GM21360 (cell line): ENCODE data around the gene KLHL21.
"Not testable (repeated sequence)": the region's sequence is repeated elsewhere in the genome, so short reads cannot be mapped to it uniquely, and the experiment has no call there.

ENCODE experiments used
- ATAC-seq: cut with Tn5 transposase; IDR thresholded peaks from one replicate; pipeline ENCODE4 v1.9.1; 2021; ENCODE audit warnings: mild to moderate bottlenecking, moderate library complexity; ENCODE audit not compliant: unreplicated experiment

Gene KLHL21

DNA sequence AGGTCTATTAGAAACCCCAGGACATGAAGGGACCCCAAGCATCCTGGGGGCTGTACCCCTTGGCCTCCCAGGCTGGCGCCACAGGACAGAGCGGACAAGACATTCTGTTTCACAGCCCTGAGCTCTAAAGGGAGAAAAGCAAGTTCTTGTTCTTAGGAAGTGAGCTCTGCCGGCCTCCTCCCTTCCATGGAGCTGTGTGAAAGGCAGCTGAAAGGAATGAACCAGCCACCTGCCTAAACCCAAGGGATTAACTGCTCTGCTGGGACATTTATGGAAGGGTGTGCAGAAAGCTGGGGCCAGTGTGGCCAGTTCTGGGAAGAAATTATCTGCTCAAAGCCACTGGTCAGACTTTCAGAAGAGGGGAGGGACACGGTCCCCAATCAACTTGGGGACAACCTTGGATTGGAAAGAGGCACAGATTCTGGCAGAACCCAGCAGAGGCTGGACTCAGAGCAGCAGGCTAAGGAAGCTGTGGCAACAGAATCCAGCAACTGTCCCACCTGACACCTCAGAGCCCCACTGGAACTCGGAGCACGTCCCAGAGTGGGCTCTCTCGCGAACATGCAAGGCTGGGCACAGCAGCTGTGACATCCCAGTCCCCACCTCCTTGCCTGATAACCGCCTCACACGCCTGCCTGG lies 2.1 kb downstream of the KLHL21 start:
- ATAC-seq, result no peak

DNA sequence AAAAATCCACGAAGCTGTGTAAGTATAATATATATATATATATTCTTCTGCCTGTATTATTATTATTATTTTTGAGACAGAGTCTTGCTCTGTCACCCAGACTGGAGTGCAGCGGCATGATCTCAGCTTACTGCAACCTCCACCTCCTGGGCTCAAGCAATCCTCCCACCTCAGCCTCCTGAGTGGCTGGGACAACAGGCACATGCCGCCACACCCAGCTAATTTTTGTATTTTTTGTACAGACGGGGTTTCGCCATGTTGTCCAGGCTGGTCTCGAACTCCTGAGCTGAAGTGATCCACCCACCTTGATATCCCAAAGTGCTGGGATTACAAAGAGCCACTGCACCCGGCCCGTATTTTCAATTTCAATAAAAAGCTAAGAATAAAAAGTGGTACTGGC lies 2.7 kb downstream of the KLHL21 start:
- not testable (repeated sequence) for ATAC-seq

DNA sequence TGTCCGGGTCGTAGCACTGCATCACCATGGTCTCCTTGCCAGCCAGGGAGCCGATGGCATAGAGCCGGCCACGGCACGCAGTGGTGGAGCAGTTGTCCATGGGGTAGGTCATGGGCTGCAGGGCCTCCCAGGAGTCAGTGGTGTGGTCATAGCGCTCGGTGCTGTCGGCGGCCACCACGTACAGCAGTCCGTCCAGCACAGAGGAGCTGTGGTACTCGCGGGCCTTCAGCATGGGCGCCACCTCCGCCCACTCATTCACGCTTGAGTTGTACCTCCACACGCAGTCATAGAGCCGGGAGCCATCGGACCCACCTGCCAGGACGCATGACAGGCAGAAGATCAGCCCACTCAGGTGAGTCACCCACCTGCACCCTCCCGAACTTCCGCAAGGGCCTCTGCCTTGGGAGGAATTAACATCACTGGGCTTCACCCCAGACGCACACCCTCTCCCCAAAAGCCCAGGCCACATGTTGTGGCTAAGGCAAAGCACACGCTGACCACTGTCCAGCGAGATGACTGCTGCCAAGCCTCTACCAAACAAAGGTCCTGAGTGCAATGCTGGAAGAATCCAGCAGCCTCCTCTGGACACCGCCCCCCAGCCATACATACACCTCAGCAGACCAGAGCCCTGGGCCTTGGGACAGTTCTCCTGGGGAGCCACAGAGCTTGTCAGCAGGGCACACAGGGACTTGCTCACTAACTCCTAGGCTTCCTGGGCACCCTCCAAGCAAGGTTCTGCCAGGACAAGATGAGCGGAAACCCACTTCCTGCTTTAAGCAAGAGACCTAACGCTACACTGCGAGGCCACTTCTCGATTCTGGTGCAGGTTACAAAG lies 3.3 kb downstream of the KLHL21 start:
- ATAC-seq, result no peak

DNA sequence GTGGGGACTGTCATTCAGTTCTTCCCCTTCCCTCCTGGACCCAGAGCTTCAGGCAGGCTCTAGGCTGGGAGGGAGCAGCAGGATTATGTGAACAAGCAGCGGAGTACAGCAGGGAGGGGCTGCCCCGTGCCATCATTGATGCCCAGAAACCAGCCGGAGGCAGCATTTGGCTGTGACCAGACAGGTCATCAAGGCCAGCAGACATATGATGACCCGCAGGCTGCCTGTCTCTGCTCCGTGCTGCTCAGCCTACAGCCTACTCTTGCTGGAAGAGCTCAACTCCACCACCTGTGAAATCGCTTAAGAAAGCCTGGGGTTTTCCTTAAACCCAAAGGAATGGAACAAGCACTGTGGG lies 4.9 kb downstream of the KLHL21 start:
- no peak for ATAC-seq

DNA sequence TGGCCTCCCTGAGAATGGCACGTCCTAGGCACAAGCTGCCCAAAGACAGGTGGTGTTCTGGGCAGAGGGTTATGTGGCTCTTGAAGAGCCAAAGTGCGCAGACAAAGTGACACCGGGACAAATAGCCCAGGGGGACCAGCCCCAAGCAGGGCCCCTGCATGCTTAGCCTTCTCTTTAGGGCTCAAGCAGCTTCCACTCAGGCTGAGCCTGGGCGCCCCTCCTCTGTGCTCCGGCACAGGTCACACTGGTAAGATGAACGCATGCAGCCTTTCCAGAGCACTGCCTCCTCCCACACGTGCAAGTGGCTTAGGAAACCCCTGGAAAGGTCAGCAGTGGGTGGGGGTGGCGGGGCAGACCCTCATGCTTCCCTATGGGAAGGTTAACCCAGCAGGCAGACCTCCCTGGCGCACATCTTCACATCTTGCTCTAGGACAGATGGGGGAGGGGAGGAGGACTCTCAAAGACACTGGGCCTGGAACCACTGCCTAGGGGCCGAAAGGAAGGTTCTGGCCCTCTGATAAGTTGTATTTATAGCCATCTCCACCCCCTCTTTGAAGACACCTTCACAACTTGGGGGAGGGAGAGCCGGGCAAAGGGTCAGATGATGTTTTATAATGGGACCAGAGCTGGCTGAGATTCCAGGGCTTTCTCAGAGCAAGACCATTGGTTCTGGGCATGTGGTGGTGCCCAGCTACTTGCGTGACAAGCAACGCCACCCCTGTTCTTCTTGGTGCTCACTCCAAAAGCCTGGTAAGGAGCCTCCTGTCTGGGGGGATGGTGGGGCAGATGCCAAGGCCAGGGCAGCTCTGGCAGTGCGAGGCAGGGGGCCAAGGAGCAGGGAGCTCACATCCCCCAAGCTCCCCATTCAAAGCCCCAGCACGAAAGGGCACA lies 5.5 kb downstream of the KLHL21 start:
- no peak for ATAC-seq

DNA sequence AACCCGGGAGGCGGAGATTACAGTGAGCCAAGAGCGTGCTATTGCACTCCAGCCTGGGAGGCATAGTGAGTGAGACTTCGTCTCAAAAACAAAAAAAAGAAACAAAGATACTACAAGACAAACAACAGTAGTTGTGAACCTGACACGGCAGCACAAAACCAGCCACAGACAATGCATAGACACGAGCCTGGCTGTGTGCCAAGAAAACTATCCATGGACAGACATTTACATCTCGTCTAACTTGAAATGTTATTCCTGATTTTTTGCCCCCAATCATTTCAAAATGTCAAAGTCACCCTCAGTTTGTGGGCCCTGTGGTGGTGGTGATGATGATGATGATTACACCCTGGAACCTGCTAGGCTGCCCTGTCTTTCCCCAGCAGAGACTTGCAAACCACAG lies 6.3 kb downstream of the KLHL21 start:
- ATAC-seq, result no peak

DNA sequence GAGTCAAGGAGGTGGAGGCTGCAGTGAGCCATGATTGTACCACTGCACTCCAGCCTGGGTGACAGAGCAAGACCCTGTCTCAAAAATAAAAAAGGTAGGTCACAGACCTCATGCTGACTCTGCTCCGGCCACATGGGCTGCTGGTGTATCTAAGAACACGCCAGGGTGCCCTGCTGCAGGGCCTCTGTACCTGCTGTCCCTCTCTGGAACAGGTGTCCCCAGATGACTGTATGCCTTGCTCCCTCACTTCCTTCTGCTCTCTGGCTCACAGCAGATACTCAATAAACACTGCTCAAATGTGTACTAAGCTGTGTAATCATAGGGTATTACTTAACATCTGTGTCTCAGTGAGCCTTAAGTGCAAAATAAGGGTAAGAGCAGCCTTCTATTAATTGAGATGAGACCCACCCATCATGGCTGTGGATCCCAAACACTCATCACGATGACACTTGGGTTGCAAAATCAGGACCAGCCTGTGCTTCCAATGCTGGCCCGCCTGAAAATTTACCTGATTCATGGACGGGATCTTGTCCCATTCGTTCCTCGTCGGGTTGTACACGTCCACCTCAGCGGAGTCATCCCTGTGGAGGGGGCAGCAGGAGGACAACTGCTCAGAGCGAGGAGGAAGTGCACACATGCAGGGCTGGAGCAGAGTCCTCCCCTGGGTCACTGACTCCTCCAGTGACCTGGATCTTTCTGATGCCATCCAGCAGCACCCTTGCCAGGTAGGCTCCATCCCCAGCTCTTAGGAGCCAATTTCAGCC lies 7.5 kb downstream of the KLHL21 start:
- no peak for ATAC-seq

DNA sequence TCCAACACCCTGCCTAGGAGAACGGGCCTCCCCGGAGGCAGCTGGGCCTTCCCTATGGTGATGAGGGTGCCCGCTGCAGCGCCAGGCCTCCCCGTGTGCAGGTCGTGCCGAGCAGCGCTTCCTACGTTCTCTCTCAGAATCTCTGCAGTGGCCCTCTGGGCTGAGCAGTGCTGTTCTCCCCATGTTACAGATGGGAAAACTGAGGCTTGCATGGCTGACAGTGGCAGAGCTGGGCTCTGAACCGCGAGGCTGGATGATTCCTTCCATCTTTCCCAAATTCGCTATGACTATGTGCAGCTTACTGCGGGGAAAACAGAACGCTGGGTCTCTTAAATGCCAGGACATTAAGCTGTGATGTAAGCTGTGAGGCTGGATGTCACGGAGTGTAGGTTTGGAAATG lies 8.9 kb downstream of the KLHL21 start:
- ATAC-seq, result no peak

DNA sequence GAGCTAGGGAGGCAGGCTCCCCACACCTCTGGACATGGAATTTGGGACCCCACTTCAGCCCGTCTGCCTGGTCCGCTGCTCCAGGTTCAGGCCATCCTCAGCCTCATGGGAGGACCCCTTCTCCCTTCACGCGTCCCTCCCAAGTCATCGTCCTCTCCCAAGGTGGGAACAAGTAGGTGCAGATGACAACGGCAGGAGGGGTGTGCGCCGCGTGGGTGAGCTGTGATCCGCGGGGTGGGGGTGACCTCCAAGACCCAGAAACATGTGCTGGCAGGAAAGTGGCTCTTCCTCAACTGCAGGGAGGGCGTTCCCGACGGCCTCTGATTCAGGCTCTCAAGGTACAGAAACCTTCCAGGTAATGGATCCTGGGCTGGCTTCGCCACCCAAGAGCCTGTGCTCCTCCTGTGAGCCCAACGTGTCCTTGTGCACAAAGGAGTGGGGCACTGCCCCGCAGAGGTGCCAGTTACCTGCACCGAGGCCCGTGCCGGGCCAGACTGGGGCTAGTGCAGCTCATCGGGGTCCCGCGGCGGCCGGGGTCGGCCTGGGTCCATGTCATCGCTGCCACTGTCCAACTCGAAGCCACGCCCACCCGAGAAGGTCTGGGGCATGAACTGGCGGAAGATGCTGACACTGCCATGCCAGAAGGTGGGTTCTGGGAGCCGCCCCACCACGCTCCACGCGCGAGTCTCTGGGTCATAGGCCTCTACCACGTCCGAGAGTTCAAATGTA lies 9.6 kb downstream of the KLHL21 start:
- no peak for ATAC-seq

DNA sequence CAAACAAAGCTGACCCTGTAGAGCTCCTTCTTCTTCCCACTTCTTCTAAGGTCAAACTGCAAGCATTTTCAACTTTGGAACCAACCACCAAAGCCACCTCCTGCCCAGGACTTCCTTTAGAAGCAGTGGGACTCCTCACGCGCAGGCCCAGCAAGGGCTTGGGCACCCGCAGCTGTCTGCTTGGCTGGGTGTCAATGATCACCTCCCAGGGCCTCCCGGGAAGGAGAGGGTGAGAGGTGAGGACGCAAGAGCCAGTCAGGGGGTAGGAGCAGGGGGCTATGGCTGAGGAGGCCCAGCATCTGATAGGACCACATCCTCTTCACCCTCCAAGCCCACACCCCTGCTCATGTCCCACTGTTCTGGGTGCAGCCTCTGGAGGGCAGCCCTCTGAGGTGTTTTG lies 10.2 kb downstream of the KLHL21 start:
- ATAC-seq, result no peak

DNA sequence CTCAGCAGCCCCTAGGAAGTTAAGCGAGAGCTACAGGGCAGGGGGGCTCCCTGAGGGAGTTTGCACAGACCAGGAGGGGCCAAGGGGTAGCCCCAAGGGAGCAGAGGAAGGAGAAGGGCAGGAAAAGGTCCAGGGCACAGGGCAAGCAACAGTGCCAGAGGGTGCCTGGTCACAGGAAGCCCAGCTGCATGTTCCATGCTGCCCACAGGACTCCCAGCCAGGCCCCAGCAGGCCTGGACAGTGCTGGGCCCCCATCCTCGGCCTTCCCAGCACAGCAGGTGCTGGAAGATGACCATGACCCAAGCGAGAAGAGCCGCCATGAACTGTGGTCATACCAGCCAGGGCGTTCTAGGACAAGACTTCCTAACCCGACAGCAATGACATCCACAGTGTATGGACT lies 11.0 kb downstream of the KLHL21 start:
- ATAC-seq, result no peak

DNA sequence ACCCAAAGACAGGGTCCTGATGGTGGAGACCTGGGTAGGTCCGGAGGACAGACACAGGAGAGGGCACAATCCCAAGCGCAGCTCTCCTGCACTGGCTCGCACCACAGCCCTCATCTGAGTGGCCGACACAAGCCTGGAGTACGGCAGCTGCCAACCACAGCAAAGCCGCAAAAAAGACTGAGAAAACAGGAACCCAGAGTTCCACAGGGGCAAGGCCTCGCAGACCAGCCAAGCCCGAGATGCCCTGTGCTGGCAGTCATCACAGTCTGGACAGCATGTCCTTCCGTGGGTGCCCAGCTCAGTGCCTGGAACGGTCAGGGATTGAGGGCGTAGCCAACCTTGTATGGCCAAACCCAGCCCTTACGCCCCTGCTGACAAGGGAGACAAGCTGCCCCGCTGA lies 11.4 kb downstream of the KLHL21 start:
- no peak for ATAC-seq

DNA sequence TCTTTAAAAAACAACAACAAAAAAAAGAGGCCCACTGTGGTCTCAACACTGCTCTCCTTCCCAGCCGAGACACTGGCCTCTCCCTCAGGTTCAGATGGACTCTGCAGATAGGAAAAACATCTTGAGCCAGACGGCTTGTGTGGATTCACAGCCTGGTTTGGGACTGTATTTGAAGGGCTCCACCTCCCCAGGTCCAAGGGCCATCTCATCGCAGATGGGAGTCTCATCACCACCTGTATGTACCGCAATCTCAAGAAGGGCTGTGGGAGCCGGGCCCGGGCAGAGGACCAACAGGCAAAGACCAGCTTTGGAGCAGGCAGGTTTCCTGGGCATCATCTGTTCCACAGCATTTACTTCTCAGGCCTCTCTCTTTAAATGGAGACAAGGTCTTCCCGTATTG lies 12.6 kb downstream of the KLHL21 start:
- no peak for ATAC-seq

DNA sequence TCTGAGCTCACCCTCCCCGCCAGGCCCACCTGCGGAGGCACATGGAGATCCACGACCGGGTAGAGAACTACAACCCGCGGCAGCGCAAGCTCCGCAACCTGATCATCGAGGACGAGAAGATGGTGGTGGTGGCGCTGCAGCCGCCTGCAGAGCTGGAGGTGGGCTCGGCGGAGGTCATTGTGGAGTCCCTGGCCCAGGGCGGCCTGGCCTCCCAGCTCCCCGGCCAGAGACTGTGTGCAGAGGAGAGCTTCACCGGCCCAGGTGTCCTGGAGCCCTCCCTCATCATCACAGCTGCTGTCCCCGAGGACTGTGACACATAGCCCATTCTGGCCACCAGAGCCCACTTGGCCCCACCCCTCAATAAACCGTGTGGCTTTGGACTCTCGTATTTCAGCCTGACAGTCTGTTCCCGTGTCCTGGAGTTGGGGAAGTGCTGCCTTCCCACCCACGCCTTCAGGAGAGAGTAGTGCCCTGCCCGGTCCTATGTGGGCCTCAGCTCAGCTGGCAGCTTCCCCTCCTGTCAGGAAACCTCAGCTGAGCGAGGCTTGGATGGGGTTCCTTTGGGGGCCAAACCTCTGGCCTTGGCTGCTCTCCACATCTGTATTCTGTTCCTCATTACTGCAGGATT lies 13.7 kb downstream of the KLHL21 start:
- no peak for ATAC-seq

DNA sequence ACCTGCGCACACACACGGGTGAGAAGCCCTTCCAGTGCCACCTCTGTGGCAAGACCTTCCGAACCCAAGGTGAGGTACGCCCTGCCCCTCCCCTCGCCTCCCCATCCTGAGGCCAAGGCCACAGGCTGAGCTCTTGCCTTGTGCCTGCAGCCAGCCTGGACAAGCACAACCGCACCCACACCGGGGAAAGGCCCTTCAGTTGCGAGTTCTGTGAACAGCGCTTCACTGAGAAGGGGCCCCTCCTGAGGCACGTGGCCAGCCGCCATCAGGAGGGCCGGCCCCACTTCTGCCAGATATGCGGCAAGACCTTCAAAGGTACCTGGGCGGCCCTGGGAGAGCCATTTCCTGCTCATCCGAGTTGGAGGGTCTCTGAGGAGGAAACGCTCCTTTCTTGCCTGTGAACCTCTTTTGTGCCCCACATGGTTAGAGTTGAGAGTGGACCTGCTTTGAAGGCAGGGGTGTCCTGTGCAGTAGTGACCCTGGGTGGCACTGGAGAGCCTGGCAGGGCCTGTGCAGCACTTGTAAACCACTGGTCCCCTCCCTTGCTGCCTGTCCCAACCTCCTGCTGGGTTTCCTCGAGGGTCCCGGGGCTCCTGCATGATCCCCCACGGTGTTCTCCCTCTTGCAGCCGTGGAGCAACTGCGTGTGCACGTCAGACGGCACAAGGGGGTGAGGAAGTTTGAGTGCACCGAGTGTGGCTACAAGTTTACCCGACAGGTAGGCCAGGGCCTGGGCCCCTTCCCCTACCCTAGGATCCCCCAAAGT lies 14.4 kb downstream of the KLHL21 start:
- no peak for ATAC-seq

DNA sequence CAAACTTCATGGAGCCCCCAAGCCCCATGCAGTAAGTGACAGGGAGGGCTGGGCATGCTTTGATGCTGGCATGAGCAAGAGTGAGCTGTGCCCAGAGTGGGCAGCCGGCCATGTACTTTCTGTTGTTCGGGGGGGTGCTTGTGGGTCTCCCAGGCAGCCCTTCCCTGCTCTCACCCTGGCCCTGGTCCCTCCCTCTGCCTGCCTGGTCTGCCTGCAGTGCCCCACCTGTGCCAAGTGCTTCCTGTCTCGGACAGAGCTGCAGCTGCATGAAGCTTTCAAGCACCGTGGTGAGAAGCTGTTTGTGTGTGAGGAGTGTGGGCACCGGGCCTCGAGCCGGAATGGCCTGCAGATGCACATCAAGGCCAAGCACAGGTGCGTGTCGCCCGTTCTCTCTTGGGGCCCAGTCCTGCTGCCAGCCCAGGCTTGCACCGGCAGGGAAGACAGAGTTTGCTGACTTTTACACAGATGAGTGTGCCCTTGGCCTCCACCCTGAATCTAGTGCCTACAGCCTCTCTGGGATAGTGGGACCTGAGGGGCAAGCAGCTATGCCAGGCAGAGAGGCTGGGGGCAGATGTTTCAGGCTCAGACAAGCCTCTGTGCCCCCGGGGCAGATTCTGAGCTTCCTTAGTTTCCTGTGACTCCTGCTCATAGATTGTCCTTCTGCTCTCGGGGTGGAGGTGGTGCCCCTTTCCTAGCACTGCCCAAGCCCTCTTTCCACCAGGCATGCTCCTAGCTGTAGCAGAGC lies 15.2 kb downstream of the KLHL21 start:
- no peak for ATAC-seq

DNA sequence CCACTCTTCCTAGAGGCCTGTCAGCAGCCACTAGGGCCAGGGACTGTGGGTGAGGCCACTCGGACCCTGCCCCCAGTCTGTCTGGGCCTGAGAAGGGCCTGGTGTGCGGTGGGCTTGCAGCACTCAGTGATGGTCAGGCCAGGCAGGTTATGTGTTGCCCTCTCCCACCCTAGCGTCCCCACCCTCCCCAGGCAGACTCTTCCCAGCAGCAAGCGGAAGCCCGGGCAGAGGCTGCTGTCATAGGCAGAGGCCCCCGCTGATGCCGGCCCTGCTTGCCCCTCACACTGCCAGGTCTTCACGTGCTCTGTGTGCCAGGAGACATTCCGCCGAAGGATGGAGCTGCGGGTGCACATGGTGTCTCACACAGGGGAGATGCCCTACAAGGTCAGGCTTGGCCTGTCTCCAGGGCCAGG lies 16.3 kb downstream of the KLHL21 start:
- ATAC-seq, result no peak

DNA sequence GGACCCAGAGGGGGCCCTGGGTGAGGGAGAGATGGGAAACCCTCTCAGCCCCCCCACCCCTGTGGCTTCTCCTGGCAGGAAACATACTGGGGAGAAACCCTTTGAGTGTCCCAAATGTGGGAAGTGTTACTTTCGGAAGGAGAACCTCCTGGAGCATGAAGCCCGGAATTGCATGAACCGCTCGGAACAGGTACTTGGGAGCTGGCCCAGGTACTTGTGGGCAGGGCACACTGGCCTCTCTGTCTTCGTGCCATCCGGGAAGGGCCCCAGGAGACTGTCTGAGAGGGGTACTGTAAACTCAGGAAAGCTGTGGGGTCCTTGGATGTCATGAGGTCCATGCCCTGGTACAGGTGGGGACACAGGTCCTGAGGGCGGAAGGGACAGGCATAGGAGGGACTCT lies 16.8 kb downstream of the KLHL21 start:
- no peak for ATAC-seq
